ENCODE measurements around the gene DEXI.

DNA sequence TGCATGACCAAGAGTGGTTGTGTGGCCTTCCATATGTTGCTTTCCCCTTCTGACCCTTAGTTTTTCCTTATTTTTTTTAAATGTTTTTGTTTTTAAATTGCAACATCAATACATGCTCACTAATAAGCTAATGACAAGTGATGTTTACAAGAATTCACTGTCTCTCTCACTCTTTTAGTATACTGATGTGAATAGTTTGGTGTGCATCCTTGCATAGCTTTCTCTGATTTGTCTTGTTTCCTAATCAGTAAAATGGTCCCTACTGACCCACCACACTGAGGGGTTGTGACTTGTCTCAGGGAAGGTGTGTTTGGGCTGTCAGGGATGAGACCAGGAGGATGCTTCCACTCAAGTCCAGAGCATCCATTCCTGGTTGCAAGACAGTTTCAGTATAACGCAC is 39.3 kb downstream of the DEXI start:
- TF ChIP-seq CTCF (conservative IDR thresholded peaks at IDR 0.05; ENCODE audit: low read depth, low read length) (no peak), EZH2 (IDR thresholded peaks at IDR 0.05; ENCODE audit: low read length, unreplicated experiment) (no peak), EZH2phosphoT487 (IDR thresholded peaks at IDR 0.05; ENCODE audit: borderline replicate concordance, low read length) (no peak)

All from PC-3 (cell line).